ENCODE results near the gene SENP6.
"Not testable (repeated sequence)": the region's sequence is repeated elsewhere in the genome, so short reads cannot be mapped to it uniquely, and the experiment has no call there.

Gene SENP6

DNA sequence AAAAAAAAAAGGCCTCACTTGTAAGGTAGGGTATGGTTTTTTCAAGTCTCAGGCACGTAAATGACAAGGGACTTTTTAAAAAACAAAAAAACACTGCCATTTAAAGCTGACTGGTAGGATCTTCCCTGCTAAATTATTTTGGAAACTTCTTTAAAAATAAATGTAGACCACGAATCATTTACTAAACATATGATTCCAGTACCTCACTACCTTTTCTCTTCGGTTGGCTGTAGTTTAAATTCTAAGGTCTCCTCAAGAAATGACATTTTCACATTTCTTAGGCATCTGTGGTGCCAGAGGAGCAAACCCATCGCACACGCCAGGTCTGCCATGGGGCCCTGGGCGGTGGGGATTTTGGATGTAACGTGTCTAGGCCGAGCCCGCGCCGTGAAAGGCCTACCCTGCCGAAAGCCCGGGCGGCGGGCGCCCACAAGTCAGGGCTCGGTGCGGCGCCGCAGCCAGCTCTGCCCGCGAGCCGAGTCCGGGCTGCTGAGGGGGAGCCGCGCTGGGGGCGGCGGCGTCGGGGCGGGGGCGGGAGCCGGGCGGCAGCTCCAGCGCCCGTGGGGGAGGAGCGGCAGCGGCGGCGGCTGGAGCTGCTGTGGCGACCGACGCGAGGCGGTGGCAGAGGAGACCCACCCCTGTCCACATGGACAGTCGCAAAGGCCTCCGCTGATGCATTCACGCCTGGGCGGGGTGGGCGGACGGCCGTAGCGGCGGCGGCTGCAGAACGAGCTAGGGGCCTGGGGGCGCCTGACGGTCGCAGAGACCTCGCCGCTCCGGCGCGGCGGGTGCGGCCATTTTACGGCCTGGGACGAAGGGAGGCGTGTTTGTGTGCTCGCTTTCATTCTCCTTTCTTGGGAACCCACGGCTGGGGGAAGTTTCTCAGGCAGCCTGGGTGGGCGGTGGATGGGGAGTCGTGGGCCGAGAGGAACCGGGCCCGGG, at the start of gene SENP6:
Gene SENP6 (plus strand): TSS at position 577 of the 942 bp plus-strand sequence. CDS start 645 bp downstream, outside the sequence.
- DNase-seq (ENCODE audit: low spot score) = peak; percentile 66

- no peak for DNase-seq (ENCODE audit: low spot score)
Observed at GRCh38 chr6:75556240-75556639, 45.4 kb upstream of the SENP6 start.

DNA sequence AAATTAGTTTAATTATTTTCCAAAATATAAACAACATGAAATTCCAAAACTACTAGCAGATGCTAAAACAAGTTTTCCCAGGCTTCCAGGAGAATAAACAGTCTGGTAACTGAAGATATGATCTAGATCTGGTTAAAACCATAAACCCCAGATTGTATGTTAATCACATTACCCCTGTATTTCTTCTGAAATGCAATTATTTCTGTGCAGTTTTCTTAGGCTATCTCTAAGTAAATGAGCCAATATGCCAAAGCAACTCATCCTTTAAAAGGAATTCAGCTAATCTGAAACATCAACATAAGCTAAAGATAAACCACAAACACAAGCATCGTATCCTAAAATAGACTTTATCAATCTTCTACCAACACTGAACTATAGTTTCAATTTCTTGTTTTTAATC, 44.6 kb upstream of the SENP6 start:
- no peak for DNase-seq (ENCODE audit: low spot score)

DNA sequence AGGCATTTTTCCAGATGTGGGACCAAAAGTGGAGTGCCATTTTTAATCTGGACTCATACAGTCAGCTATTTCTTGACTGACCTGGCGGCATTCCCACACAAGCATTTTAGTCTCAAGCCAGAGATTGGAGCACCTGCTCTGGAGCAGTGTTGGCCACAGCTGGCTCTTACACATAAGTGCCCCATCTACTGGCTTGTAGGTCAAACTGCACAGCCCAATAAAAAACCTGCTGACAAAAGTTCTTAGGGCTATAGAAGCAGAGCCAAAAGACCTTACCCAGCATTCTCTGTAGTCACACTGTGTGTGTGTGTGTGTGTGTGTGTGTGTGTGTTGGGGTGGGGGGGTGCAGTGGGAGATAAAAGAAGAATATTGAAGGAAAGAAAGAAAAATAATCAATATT, 38.6 kb upstream of the SENP6 start:
- no peak for DNase-seq (ENCODE audit: low spot score)

- no peak for DNase-seq (ENCODE audit: low spot score)
Observed at GRCh38 chr6:75566137-75566767, 35.4 kb upstream of the SENP6 start.

DNA sequence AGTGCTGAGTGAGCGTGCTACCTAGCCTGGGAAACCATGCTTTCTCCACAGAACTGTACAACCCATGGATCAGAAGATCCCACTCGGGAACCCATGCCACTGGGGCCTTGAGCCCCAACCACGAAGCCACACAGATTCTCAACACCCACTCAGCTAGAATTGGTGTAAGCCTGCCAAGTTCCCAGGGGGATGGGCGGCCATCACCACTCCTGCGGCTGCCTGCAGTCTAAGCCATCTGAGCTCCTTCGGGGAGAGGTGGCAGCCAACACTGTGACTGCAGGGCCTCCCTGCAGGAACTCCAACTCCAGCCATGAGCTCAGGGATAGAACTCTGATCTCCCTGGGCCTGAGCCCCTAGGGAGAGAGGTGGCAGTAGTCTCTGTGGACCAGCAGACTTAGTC, 33.6 kb upstream of the SENP6 start:
- no peak for DNase-seq (ENCODE audit: low spot score)

DNA sequence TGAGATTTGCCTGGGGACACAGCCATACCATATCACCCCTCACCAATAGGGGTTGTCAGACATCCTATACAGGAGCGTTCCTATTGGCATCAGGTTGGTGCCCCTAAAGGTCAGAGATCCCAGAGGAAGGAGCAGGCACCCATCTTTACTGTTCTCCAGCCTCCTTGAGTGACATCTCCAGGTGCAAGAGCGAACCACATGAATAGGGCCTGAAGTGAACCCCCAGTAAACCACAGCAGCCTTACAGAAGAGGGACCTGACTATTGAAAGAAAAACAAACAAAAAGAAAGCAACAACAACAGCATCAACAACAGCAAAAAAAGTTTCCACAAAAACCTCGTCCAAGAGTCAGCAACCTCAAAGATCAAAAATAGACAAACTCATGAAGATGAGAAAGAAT, 32.7 kb upstream of the SENP6 start:
- DNase-seq (ENCODE audit: low spot score) = no peak

DNA sequence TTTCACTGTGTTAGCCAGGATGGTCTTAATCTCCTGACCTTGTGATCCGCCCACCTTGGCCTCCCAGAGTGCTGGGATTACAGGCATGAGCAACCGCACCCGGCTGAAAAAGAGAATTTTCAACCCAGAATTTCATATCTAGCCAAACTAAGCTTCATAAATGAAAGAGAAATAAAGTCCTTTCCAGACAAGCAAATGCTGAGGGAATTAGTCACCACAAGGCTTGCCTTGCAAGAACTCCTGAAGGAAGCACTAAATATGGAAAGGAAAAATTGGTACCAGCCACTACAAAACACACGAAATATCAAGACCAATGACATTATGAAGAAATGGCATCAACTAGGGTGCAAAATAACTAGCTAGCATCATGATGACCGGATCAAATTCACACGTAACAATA, 31.0 kb upstream of the SENP6 start:
- DNase-seq (ENCODE audit: low spot score) = not testable (repeated sequence)

- no peak for DNase-seq (ENCODE audit: low spot score)
Observed at GRCh38 chr6:75572072-75572471, 29.6 kb upstream of the SENP6 start.

DNA sequence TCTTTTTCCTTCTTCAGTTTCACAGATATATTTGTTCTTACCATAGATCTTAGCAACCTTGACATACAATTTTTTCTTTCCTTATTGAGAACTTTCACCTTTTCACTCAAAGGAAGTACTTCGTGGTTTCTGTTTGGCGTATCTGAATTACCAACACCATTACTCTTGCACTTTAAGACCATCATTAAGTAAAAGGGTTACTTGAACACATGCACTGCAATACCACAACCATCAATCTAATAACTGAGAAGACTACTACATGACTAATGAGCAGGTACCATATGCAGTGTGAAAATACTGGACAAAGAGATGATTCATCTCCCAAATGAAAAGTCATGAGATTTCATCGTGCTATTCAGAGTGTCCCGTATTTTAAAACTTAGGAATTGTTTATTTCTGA, 21.7 kb upstream of the SENP6 start:
- no peak for DNase-seq (ENCODE audit: low spot score)

- DNase-seq (ENCODE audit: low spot score) = no peak
Observed at GRCh38 chr6:75581231-75581630, 20.4 kb upstream of the SENP6 start.

GRCh38 chr6:75584552-75584951, 17.1 kb upstream of the SENP6 start:
- DNase-seq (ENCODE audit: low spot score) = not testable (repeated sequence)

GRCh38 chr6:75588948-75589347, 12.7 kb upstream of the SENP6 start:
- DNase-seq (ENCODE audit: low spot score) = no peak

DNA sequence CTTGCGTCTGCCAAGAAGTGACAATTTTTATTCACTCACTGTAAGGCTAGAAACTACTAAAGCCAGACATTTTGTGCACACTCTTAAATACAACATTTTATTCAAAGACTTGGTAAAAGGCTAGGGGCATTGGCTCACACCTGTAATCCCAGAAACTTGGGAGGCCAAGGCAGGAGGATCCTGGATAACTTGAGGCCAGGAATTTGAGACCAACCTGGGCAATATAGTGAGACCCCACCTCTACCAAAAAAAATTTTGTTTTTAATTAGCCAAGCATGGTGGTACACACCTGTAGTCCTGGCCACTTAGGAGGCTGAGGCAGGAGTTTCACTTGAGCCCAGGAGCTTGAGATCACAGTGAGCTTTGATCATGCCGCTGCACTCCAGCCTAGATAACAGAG, 11.3 kb upstream of the SENP6 start:
- DNase-seq (ENCODE audit: low spot score) = no peak

DNA sequence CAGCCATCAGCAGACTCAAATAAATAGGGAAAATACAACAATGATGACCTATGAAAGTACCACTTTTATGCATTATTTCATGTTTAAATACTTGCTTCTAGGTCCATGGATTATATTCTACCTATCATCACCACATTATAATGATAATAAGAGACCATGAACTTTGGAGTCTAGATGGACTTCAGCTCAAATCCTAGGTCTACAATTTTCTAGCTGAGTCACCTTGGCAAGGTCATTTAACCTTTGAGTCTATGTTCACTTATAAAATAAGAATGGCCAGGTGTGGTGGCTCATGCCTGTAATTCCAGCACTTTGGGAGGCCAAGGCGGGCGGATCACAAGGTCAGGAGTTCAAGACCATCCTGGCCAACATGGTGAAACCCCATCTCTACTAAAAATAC, 5.3 kb upstream of the SENP6 start:
- DNase-seq (ENCODE audit: low spot score) = not testable (repeated sequence)

GRCh38 chr6:75600768-75601167, 912 bp upstream of the SENP6 start:
- peak; percentile 36 for DNase-seq (ENCODE audit: low spot score)

DNA sequence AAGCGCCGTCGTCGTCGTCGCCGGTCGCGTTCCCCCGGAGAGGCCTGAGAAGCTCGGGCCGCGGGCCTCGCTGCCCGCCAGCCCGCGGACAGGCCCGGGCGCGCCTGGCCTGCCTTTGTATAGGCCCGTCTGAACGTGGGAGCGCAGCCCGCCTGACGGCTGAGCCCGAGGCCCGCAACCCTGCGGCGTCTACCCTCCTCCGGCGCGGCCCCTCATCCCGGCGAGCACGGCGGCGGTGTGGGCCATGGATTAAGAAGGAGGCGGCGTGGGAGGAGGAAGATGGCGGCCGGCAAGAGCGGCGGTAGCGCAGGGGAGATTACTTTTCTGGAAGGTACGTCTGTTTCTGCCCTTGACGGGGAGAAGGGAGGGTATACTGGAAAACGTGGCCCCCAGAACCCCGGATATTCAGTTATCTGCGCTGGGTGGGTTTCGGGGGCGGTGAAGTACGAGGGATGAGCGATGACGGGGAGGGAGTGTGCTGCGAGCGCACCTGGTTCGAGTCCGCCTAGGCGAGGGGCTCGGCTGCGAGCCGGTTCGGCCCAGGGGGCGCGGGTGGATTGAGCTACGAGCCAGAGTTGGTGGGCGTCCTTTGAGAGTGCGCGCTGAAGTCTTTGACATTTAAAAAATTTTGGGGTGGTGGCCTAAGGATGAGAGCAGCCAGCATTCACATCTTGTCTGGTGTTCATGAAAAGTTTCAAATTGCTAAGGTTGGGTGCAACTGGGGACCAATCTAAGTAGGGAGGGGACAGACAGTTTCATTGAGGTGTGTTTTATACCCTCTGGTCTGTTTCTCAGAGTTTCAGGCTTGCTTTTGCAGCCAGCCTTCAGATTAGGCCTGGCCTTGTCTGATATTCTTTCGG, 796 bp downstream of the SENP6 start:
- no peak for DNase-seq (ENCODE audit: low spot score)

DNA sequence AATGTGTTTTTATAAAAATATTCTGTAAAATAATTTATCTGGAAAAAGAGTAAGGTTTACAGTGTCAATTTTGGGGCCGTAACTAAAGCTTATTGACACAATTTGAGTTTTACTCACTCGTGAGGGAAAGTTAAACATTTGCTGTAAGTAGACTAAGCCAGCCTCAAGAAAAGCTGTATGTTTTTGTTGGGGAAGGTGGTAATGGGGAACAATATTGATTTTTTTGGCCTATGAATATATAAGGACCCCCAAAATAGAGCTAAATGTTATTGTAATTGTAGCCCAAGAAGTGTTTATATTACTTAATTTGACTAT, 1.4 kb downstream of the SENP6 start:
- peak; percentile 49 for DNase-seq (ENCODE audit: low spot score)

DNA sequence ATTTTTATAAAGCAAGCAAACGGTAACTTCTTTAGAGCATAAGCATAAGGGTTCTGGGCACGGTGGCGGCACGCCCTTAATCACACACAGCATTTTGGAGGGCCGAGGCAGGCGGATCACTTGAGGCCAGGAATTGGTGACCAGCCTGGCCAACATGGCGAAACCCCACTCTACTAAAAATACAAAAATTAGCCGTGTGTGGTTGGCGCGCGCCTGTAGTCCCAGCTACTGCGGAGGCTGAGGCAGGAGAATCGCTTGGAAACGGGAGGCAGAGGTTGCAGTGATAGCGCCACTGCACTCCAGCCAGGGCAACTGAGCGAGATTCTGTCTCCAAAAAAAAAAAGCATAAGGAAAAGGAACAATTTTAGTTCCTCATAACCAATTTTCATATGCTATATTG, 2.6 kb downstream of the SENP6 start:
- DNase-seq (ENCODE audit: low spot score) = no peak

- DNase-seq (ENCODE audit: low spot score) = no peak
Observed at GRCh38 chr6:75605635-75606034, 4.0 kb downstream of the SENP6 start.

GRCh38 chr6:75608304-75608703, 6.6 kb downstream of the SENP6 start:
- no peak for DNase-seq (ENCODE audit: low spot score)

- DNase-seq (ENCODE audit: low spot score) = peak; percentile 78
Observed at GRCh38 chr6:75608956-75609533, 7.4 kb downstream of the SENP6 start.

Data from pons (tissue), 1 donor.